Endodermal cell (in vitro differentiated cells): ENCODE measurements around the gene PXMP4. TPM values are rescaled to one million over a fixed set of nuclear protein-coding genes. Genes with fewer than 3 reads are reported as not detected.
A peak's percentile ranks its signal among the peaks of the same experiment; 100 is the strongest.

Experiments
- DNase-seq: peaks from one replicate; pipeline ENCODE4 v3.0.0-alpha.2; 2017
- H3K27ac ChIP-seq: 2 replicates; pipeline ENCODE4 v1.5.1; 2013; ENCODE audit warnings: mild to moderate bottlenecking, low read depth, low read length, moderate library complexity
- H3K27me3 ChIP-seq: 2 replicates; pipeline ENCODE4 v1.6.1; 2013; ENCODE audit warnings: mild to moderate bottlenecking, low read length, moderate library complexity; ENCODE audit not compliant: insufficient read depth, control insufficient read depth, poor library complexity, severe bottlenecking
- H3K36me3 ChIP-seq: 2 replicates; pipeline ENCODE4 v1.7.0; 2013; ENCODE audit warnings: mild to moderate bottlenecking, low read length, moderate library complexity; ENCODE audit not compliant: control insufficient read depth, insufficient read depth
- H3K4me1 ChIP-seq: one replicate; pipeline ENCODE4 v1.7.0; 2013; ENCODE audit warnings: low read length; ENCODE audit not compliant: control insufficient read depth, insufficient read depth
- H3K4me3 ChIP-seq: 2 replicates; pipeline ENCODE4 v1.5.1; 2013; ENCODE audit warnings: mild to moderate bottlenecking, low read length, moderate library complexity
- H3K9ac ChIP-seq: 2 replicates; pipeline ENCODE4 v1.6.1; 2013; ENCODE audit warnings: mild to moderate bottlenecking, low read length, moderate library complexity; ENCODE audit not compliant: poor library complexity, severe bottlenecking; ENCODE audit errors: extremely low read depth
- H3K9me3 ChIP-seq: 2 replicates; pipeline ENCODE4 v1.6.1; 2013; ENCODE audit warnings: mild to moderate bottlenecking, low read length, moderate library complexity; ENCODE audit not compliant: control insufficient read depth
- H3K27ac Mint-ChIP-seq: 2 replicates; pipeline ENCODE4 v1.8.0; 2020; ENCODE audit warnings: mixed read lengths
- H3K27me3 Mint-ChIP-seq: 2 replicates; pipeline ENCODE4 v1.8.0; 2021; ENCODE audit warnings: mild to moderate bottlenecking, mixed read lengths; ENCODE audit not compliant: insufficient read depth
- H3K36me3 Mint-ChIP-seq: 2 replicates; pipeline ENCODE4 v1.8.0; 2020; ENCODE audit warnings: low read depth, mixed read lengths
- H3K4me1 Mint-ChIP-seq: 2 replicates; pipeline ENCODE4 v1.8.0; 2020; ENCODE audit warnings: mixed read lengths
- H3K4me3 Mint-ChIP-seq: 2 replicates; pipeline ENCODE4 v1.8.0; 2020; ENCODE audit warnings: mild to moderate bottlenecking, moderate library complexity, mixed read lengths
- H3K9me3 Mint-ChIP-seq: 2 replicates; pipeline ENCODE4 v1.8.0; 2020; ENCODE audit warnings: mild to moderate bottlenecking, mixed read lengths
- WGBS, 2 experiments: methylation state at CpG; one replicate each; pipeline versions ENCODE4 v1.1.5 to v1.1.7; 2013; ENCODE audit warnings: missing lambda C conversion rate in 2 of 2, mixed read lengths in 1 of 2; ENCODE audit not compliant: insufficient coverage in 1 of 2, insufficient read length in 1 of 2; 5-methylcytosine and 5-hydroxymethylcytosine counted together
- total RNA-seq, 2 donors: library from RNA; stranded (reverse); fragmentation: NEBNext Ultra II Directional in 1 of 2; extraction: Animal tissue kit (Norgen Biotek cat#: 25700) in 1 of 2; gene quantifications; 2 replicates in 1 of 2; 3 replicates in 1 of 2; pipeline ENCODE4 v1.2.1, GENCODE V29; 2021
- TF ChIP-seq, protein P1 (sequence below): fragments of 200-600 bp; sonication (generic); conservative IDR thresholded peaks from 2 replicates; pipeline ENCODE4 v1.5.0; 2021; ENCODE audit warnings: antibody characterized with exemption, mild to moderate bottlenecking

Gene PXMP4
- total RNA-seq, 2 donors from 2014 or later: 1.5 to 3.8 TPM

GRCh38 chr20:33675136-33675959 is 44.8 kb downstream of the PXMP4 start:
- TF ChIP-seq, protein P1, sequence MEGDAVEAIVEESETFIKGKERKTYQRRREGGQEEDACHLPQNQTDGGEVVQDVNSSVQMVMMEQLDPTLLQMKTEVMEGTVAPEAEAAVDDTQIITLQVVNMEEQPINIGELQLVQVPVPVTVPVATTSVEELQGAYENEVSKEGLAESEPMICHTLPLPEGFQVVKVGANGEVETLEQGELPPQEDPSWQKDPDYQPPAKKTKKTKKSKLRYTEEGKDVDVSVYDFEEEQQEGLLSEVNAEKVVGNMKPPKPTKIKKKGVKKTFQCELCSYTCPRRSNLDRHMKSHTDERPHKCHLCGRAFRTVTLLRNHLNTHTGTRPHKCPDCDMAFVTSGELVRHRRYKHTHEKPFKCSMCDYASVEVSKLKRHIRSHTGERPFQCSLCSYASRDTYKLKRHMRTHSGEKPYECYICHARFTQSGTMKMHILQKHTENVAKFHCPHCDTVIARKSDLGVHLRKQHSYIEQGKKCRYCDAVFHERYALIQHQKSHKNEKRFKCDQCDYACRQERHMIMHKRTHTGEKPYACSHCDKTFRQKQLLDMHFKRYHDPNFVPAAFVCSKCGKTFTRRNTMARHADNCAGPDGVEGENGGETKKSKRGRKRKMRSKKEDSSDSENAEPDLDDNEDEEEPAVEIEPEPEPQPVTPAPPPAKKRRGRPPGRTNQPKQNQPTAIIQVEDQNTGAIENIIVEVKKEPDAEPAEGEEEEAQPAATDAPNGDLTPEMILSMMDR: no peak
- peak overlapping the region; percentile 82 for H3K4me3 ChIP-seq
- peaks cover 13% of the 10 kb centered on the region for H3K4me1 ChIP-seq
- peaks cover 53% of the 10 kb centered on the region for H3K36me3 Mint-ChIP-seq
- peaks cover 30% of the 10 kb centered on the region for H3K4me1 Mint-ChIP-seq
- DNase-seq: no peak
- no peaks in the 10 kb centered on the region for H3K27me3 ChIP-seq
- H3K27ac Mint-ChIP-seq: peak overlapping the region; percentile 20
- H3K27ac ChIP-seq: peak overlapping the region; percentile 72
- peak overlapping the region; percentile 93 for H3K4me3 Mint-ChIP-seq
- no peaks in the 10 kb centered on the region for H3K9me3 ChIP-seq
- H3K36me3 ChIP-seq: peaks cover 29% of the 10 kb centered on the region
- WGBS, 2 experiments: 51 to 60% methylated on average over 12 to 15 of the region's 16 CpGs
- H3K9ac ChIP-seq: no peak overlapping the region
- no peaks in the 10 kb centered on the region for H3K27me3 Mint-ChIP-seq
- H3K9me3 Mint-ChIP-seq: no peaks in the 10 kb centered on the region

DNA sequence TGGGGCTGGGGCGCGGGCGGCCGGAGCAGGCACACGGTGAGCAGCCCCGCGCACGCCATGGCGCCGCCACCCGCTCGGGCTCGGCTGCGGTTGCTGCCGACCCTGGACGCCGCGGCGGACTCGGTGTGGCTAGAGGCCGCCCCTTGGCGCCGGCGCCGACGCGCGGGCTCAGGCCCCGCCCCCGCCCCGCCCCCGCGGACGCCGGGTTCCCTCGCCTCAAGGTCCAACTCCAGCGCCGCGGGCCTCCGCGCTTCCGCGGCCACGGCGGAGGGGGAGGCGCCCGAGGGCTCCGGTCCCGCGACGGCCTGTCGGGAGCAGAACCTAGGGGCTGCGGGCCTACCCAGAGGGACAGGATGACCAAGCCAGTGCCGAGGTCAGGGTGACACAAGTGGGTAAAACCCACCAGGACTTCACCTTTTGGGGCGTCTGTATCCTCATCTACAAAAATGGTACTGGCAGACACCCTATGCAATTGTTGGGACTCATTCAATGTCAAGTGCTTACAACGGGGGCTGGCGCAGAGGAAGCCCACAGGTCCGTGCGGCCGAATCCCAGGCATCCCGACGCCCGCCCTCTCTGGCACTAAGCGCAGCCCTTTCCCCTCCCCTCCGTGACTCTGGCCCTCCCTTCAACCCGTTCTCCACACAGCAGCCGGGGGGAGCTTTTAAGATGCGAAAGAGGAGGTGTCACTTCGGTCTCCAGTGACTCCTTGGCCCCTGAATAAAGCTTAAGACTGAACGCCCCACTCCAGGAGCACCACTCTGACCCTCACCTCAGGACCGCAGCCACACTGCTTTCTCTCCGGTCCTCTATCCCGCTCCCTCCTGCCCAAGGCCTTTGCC is 45.6 kb downstream of the PXMP4 start, which contains the start of gene NECAB3:
Gene NECAB3, minus strand, starts transcription at position 135 of the 842 bp plus-strand sequence. Its CDS starts 76 bp downstream, at position 59.
- Histone ChIP-seq H3K4me3 (peak within 1 kb of the TSS; percentile 87), H3K27ac (peak within 1 kb of the TSS; percentile 72), H3K9me3 (no peaks in the 10 kb centered on the region), H3K4me1 (peaks cover 13% of the 10 kb centered on the region), H3K9ac (peak within 1 kb of the TSS; percentile 70), H3K27me3 (no peaks in the 10 kb centered on the region), H3K36me3 (peaks cover 27% of the 10 kb centered on the region)
- 2 to 3% methylated on average over 8 to 73 of the region's 73 CpGs for WGBS, 2 experiments
- TF ChIP-seq, protein P1: peak; percentile 12
- peak within 1 kb of the TSS; percentile 93 for H3K4me3 Mint-ChIP-seq
- H3K27me3 Mint-ChIP-seq: no peaks in the 10 kb centered on the region
- DNase-seq: peak; percentile 93
- peaks cover 58% of the 10 kb centered on the region for H3K36me3 Mint-ChIP-seq
- peak within 1 kb of the TSS; percentile 41 for H3K27ac Mint-ChIP-seq
- H3K4me1 Mint-ChIP-seq: peaks cover 30% of the 10 kb centered on the region
- H3K9me3 Mint-ChIP-seq: no peaks in the 10 kb centered on the region

GRCh38 chr20:33673410-33674293 is 46.5 kb downstream of the PXMP4 start:
- TF ChIP-seq, protein P1: no peak
- peaks cover 58% of the 10 kb centered on the region for H3K36me3 Mint-ChIP-seq
- peaks cover 30% of the 10 kb centered on the region for H3K4me1 Mint-ChIP-seq
- peaks cover 13% of the 10 kb centered on the region for H3K4me1 ChIP-seq
- no peaks in the 10 kb centered on the region for H3K9me3 ChIP-seq
- H3K4me3 ChIP-seq: peak overlapping the region; percentile 87
- peak overlapping the region; percentile 17 for H3K27ac ChIP-seq
- H3K27me3 Mint-ChIP-seq: no peaks in the 10 kb centered on the region
- peak overlapping the region; percentile 70 for H3K9ac ChIP-seq
- peak; percentile 64 for DNase-seq
- H3K9me3 Mint-ChIP-seq: no peaks in the 10 kb centered on the region
- H3K27me3 ChIP-seq: no peaks in the 10 kb centered on the region
- WGBS, 2 experiments: 5 to 7% methylated on average over 7 to 29 of the region's 29 CpGs
- H3K36me3 ChIP-seq: peaks cover 29% of the 10 kb centered on the region
- H3K27ac Mint-ChIP-seq: peak overlapping the region; percentile 41
- H3K4me3 Mint-ChIP-seq: peak overlapping the region; percentile 93
